ENCODE measurements around the gene NIN.

NIN gene

DNA sequence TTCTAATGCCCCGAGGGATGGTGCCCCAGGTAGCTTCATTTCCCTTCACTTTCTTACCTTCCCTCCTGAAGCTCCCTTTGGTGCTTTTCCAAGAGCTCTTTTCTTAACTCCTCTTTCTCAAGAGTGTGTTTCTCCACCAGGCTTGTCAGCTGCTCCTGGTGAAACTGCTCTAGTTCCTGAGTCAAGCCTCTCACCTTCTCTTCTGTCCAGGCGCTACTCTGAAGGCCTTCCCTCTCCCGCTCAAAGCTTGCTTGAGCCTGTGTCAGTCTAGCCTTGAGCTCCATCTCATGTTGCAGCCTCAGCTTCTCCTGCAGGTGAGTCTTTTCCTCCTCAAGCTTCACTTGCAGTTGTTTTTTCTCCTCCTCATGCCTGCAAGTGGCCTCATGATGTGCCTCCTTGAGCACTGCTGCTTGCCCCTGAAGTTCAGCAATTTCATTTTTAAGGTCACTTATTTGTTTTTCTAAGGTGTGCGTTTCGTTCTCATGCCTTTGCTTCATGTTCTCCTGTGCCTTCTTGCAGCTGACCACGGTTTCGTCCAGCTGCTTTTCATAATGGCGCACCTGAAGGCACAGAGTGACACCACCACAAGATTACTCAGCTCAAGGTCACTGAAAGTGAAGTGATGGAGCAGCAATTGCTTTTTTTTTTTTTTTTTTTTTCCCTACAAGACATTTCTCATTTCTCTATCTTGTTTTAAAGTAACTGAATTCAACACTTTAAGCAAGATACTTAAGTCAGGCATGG is 71.0 kb downstream of the NIN start:
- DNase-seq, result no peak

DNA sequence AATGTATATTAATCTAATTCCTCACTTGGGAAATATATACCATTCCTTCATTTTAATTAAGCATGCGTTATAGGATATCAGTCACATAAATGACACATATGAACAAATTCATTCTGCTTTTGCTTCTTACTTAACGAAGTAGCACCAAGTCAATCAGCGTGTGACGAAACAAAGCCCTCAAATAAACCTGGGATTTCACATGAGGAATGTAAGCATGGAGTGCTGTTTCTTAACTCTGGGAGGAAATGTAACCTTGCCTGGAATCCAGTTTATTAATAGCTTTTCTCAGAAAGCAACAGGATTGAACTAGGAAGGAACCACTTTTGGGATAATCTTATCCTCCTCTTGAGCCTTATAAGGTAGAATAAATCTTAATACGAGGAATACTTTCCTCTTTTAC is 72.0 kb downstream of the NIN start:
- no peak for DNase-seq

DNA sequence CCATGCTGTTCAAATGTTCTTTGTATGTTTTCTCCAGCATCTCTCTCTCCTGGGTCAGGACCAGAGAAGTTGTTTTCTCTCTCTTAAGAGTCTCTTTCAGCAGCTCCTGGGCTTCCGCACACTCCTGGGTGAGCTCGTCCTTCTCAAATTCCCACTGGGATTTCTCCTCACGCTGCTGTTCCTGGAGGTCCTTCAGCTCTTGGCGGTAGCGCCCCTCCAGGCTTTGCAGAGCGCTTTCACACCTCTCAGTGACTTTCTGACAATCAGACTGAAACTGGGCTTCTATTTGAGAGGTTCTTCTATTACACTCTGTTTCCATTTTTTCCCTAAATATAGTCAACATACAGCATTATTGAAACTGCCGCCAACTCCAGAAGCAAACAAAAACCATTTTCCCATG is 72.7 kb downstream of the NIN start:
- no peak for DNase-seq

DNA sequence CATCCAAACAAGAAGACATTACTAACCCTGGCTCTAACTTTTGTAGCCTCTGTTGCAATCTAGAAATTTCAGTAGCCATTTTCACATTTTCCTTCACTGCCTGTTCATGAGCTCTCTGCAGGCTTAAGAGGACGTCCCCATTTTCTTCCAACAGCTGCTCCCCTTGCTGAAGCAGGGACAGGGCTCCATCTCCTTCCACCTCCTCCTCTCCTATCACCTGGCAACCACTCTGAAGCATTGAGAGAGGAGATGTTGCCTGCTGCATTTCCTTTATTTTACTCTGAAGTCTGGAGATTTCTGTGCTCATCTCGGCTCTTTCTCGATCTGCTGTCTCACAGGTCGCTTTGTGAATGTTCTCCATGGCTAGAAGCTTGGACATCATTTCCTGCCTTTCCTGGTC is 73.3 kb downstream of the NIN start:
- no peak for DNase-seq

DNA sequence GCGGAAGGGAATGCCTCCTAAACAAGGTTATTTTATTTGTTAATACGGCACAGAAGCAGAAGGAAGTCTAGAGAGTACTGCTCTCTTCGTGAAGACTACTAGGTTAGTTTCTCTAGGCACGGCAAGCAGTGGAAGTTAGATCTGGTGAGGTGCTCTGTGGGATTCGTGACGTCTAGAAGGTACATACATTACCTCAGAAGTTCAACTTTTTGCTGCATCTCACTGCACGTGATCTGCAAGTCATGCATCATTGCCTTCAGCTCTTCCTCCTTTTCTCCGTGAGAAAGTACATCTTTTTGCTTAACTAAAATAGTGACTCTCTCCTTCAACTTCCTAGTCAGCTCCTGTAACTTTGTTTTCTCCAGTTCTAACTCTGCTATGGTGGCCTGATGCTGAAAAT is 74.7 kb downstream of the NIN start:
- no peak for DNase-seq

DNA sequence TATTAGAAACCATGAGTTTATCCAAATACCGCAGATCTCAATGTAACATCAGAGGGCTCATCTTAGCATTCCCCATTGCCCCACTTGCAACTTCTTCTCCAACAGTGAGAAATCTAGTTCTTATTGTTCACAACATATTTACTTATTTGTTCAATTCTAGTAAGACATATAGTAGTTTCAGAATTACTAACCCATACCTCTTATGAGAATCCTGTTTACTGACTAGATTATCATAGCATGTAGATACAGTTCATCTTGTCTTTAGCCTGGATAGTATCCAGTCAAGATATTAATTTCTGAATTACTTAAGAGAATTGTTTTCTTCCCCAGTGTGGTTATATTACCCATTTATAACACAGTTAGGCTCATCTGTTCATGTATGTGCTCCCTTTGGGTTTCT is 80.6 kb downstream of the NIN start:
- no peak for DNase-seq

DNA sequence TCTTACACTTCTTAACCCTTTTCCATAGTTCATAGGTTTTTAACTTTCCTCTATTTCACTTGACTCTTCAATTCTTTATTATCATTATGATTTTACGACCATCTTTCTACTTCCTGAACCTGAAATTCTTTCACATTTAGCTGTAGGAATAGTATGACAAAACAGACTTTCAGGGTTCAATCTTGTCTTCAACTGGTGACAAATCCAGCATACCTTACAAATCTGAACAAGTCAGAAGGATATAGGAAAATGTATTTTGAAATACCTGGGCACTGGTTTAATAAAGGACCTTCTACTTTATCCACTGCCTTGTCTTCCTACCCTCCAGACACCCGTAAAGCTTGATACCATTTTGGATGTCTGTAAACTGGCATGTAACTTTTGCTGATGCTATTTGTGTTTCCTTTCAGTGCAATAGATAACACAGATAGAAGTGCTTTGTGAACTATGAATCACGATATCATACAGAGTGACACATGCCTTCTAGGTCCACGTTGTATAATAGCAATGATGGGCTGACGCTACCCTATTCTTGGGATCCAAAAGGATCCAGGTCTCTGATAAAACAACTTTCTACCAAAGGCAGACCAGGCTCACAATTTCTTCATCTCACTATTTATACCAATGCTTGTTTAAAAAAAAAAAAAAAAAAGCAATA is 85.4 kb downstream of the NIN start:
- no peak for DNase-seq

DNA sequence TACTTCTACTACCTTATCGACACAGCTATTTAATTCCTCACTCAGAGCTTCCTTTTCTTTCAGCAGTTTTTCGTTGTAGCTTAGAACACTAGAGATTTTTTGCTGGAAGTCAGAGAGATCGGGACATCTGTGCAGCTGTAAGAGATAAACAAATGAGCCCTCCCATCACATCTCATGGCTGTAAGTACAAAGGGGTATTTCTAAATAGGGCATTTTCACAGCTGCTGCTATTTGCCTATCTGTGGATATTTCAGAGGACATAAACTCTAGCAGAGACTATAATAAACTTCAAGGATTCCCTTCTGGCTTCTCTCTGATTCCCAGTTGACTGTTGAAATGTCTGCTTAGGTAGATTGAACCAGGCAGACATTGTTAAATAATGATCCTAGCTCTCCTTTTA is 86.7 kb downstream of the NIN start:
- no peak for DNase-seq

DNA sequence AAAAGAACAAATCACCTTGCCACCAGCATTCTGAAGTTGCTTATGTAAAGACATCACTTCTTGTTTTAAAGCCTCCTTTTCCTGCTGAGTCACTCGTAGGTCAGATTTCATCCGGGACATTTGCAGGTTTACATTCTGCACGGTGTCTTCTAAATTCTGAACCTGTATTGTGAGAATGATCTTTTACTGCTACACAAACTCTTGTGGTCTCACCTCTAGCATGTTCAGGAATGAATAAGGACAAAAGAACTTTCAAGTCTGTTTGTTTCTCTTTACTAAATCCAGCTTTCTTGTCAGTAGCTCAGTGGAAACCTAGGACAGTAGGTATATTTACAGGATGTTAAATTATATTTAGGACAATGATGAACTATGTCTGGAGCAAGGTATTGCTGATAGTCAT is 89.4 kb downstream of the NIN start:
- no peak for DNase-seq

DNA sequence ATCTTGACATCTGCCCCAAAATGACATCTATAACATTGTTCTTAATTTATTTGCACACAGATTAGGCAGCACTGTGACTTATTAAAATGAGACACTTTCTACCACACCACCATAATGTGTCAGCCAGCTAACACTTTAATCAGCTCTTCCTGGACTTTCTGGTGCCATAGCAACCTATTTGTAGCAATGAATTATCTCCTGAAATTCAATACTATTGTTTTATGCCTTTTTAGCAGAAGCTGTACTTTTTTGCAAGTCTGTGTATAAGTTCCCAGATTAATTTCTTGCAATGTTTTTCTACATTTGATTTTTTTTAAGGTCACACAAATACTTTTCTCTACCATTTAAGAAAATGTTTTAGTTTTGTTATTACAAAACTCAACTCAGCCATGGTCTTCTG is 90.1 kb downstream of the NIN start:
- DNase-seq, result no peak

DNA sequence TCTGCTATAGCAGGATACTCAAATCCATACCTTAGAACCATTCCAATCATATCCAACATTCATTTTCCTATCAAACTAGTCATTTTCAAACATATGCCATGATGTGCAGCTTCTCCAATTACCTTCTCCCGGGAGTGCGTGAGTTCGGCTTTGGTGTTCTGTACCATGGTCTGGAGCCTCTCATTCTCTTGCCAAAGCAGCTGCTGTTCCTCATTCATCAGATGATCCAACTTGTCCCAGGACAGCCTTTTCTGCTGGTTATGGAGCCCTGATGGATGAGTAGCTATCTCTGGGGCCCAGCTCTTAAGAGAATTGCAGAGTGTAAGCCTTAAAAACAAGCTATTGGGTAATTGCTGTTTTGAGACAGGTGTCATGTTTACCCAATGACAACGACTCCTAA is 91.8 kb downstream of the NIN start:
- DNase-seq, result no peak

DNA sequence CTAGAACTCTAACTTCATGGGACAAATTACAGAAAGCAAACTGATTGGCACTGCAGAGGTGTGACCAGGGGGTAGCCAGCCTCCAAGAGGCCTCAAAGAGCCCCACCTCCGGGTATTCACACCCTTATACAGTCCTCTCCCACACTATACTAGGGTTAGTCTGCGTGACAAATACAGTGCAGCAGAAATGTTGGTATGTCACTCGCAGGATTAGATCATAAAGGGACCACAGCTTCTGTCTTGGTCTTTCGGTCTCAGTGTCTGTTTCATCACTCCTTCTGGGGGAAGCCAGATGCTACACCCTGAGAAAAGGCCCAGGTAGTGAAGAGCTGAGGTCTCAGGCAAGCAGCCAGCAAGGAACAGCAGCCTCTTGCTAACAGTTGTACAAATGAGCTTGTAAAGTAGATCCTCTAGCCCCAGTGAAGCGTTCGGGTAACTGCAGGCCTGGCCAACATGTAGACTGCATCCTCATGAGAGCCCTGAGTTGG is 94.0 kb downstream of the NIN start:
- no peak for DNase-seq

DNA sequence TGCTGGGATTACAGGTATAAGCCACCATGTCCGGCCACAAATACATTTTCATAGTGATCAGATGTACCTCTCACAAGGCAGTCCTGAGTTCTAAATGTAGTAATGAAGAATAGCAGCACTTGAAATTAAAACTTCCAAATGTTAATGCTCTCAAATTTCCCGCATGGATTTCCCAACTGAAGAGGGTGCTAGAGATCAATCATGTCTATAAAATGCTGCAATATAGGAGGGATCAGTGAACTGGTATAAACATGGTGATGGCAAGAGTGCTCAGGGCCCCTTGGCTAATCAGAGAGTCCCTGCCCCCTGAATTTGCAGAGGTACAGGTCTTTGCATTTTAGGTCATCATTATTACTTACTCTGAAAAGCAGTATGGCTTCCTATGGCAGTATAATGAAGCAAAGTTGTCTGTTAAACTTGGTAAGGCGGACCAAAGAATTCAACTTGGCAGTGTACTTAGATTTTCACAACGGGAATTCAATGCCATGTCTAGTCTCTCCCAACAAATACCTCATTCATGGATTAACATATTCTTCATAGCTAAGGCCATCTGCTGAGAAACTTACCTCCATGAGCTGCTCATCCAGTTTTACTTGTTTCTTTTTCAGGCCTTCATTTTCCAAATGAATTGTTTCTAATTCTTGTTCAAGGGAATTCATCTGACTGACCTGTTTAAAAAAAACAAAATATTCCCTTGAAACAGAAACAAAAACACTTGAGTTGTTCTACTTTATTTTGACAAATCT is 95.8 kb downstream of the NIN start:
- DNase-seq, result no peak

DNA sequence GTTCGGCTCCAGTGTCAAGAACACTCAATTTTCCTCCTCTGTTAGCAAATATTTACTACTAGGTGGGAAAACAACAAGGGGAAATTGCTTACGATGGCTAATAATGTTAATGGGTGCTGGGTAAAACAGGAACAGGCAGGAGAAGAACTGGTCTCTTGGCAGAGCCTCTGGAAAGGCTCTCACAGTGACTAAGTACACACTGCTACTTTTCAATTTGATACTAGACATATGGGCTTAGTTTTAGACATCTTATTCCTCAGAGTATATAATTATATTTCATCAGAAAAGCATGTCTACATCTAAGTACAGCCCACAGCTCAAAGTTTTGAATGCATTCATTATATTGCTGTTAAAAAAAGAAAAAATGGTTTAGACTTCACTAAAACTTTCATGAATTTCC is 97.5 kb downstream of the NIN start:
- no peak for DNase-seq

DNA sequence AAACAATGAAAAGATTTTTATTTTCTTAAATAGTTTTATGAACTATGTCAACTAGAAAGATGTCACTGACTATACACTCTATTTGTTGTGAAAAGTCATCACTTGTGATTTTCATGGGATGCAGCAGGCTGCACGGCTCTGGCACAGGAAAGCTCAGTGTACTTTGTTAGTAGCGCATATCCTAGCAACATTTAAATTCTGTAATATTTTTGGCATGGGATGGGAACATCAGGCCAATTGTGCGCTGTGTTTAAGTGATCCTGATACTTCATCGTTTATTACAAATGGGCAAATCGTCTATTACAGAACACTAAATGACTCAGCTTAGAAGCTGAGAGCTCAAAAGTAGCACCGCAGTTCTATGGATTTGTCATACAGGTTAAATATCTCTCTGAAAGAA is 102.1 kb downstream of the NIN start:
- DNase-seq, result no peak

DNA sequence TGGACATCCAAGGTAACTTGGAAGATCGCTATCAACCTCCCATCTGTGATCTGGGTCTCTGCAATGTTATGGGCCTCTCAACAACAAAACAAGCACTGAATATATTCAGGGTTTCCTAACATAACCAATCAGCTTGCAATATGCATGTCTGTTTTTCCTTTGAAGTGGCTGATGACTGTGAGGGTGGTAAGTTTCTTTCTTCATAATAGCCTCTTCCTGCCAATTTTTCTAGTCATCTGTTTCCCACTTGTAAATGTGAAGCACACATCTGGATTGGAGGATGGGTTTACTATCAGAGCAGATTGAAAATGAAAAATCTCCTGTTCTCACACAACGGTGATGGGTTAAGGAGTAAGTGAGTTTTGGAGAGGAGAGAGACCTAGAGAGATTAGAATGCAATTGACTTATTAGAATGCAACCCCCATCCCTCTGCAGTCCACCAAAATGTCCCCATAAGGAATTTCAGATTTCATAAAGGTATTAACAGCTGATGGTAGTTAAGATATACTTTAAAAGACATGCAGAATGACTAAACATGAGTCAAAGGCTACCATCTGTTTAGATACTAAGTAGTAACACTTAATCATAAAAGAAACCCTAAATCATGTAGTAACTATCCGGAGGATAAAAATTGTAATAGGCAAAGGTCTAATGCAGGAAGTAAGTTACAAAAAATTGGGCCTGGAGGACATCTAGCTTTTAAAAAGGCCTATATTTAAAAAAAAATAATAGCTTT is 104.4 kb downstream of the NIN start:
- no peak for DNase-seq

DNA sequence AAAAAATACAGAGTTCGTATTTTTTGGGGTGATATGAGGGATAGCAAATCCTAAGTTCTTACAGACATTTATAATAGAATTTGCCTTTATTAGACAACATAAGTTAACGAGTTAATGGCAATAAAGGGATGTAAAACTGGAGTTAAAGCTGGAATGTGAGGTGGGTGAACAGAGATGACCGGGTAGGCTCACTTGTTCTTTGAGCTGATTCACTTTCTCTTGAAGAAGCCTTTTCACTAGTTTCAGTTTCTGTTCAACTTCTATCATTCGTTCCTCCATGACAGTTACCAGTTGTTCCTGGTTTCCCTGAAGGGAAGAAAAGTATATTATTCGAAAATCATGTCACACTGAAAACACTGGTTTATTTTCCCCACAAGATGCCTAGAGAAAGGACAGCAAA is 105.2 kb downstream of the NIN start:
- DNase-seq, result no peak

DNA sequence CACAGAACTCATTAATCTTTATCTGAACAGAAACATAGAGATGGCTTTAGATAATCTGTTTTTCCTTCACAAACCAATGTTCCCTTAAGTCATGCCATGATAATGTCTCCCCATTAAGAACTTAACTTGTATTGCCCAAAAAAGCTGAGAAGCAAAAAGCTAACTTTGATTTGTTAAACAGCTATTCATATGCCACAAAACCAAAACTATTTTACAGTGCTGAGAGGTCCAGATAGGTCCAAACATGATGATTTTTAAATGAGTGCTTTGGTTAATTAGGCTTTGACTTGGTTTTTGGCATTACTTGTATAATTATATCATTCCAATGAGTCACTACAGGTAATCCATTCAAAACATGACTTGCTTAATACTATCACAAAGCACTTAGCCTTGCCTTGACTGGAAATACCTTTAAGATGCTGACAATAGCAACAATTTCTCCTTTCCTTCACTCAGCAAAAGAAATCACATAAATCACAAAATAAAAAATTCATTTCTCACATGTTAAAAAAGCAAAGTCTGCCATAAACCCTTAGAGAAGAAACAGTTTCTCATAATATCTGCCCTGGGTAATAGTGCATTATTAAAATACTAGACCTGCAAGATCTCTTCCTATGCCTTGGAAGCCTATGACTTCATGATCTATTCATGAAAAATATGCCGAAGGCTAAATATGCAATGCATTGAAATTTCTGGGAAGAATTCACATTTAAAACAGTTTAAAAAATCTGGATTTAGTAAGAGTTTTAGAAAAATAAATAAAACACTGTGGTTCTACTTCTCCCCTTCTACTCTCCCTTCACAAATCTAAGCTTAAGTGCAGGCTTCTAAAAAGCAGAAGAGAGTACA is 110.8 kb downstream of the NIN start:
- no peak for DNase-seq

DNA sequence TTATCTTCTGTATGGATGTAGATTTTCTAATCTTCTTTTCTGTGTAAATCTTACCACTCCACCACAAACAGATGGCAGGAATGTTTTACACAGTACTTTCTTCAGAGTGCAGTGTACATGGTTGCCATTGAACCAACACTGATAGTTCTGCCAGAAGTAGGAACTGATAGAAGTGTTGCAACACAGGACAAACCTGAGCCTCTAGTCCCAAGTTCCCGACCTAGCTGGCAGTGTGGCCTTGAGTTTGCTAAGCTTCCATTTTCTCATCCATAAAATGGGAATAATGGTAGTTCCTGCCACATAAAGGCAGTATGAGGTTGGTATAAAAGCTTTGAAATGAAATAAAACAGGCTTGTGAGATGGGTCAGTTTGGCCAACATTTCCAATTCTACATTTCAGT is 112.0 kb downstream of the NIN start:
- no peak for DNase-seq

DNA sequence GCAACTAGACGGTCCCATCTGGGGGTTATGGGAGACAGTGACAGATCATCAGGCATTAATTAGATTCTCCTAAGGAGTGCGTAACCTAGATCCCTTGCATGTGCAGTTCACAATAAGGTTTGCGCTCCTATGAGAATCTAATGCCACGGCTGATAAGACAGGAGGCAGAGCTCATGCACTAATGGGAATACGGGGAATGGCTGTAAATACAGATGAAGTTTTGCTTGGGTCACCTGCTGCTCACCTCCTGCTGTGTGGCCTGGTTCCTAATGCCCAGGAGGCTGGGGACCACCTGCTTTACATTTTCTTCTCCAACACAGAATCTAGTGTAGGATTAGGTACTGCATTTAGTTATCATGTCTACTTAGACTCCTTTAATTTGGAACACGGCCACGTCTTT is 113.2 kb downstream of the NIN start:
- DNase-seq, result no peak

DNA sequence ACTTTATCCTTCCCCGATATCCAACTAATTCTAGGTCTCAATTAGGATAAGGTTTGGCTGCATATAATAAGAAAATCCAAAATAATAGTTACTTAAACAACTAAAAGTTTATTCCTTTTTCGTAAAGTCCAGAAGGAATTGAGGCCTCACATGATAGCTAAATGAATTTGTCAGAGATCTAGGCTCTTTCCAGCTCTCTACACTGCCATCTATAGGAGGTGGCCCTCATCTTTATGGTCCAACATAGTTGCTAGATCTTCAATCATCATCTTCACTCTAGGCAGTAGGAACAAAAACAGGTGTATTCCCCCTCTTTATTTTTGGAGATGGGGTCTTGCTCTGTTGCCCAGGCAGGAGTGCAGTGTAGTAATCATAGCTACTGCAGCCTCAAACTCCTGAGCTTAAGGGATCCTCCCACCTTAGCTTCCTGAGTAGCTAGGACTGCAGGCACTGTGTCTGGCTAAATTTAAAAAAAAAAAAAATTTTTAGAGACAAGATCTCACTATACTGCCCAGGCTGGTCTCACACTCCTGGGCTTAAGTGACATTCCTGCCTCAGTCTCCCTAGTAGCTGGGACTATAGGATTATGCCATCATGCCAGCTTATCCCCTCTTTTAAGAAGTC is 116.4 kb downstream of the NIN start:
- peak; percentile 21 for DNase-seq

DNA sequence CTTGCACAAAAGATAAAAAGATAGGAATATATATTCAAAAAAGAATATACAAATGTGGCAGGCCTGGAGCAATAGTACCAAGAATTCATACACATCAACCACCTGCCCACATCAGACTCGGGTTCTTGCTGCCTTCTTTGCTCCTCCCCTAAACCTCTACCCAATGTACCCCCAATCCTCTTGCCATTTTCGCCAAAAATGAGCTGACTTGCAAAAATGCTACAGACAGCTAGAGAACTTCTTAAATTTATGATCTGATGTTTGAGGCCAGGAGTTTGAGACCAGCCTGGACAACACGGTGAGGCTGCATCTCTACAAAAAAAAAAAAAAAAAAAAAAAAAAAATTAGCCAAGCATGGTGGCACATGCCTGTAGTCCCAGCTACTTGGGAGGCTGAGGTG is 119.9 kb downstream of the NIN start:
- no peak for DNase-seq
